ENCODE results near the gene TMPRSS11F.

TMPRSS11F gene

DNA sequence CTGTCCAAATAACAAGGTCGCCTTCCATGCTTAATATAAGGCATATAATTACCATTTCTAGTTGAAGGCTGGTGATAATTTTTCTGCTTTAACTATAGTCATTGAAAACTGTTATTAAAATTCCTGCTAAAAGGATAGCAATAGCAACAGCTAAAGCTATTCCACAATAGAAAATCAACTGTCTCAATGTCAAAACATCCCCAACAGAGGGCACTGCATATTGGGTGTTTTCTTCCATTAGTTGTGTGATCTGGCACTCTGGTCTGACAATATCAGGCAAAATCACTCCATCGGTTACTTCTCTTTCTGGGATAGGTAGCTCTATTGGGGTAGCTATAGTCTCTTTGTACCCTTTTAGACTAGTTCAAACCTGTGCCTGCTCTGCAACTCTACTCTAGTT is 53.5 kb downstream of the TMPRSS11F start:
- DNase-seq, result no peak

DNA sequence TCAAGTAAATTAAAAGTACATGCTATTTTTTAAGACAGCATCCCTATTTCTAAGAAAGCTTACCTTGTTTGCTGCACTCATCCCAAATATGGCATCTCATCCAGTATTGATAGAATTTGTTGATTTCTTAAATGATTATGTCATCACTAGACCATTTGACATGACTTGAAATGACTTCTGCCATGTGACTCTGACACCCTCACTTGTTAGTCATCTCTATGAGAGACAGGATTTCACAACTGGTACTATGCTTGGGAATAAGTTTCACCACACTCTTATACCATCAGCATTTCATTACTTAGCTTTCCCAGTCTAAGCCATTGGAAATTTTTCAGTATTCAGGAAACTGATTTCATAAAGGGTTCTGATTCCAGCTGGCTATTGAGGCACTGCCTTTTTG is 55.3 kb downstream of the TMPRSS11F start:
- peak; percentile 3 for DNase-seq

DNA sequence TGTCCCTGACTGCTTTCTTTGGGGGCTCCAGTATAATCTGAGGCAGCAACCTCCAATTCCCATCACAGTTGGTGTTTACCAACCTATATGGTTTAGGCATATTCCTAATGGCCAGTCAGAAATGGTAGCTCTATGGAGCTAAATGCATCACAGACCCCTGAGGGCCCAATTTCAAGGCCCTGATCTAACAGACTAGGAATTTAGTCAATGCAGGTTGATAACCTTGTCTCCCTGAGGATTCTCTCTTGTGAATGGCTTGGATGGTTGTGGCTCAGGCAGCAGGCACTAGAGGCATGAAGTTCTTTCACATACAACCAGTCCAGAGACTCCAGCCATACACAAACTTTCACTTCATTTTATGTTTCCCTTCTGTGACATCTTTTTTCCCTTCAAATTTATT is 59.4 kb downstream of the TMPRSS11F start:
- DNase-seq, result no peak

DNA sequence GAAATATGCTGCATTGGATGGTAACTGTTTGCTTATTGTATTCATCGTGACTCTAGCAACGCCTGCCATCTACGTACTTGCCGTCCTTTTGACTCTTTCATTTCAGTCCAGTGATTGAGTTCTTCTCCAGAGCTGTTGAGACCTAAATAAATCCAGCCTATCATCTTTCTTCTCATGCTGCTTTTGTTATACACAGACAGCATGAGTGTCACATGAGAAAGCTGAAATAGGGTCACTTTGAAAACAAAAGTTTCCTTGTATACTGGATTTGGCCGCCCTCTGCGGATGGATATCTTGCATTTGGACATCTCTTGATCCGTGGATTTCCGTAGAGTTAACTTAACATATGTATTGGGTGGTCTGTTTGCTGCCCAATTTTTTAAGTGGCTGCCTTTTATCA is 67.2 kb downstream of the TMPRSS11F start:
- no peak for DNase-seq

DNA sequence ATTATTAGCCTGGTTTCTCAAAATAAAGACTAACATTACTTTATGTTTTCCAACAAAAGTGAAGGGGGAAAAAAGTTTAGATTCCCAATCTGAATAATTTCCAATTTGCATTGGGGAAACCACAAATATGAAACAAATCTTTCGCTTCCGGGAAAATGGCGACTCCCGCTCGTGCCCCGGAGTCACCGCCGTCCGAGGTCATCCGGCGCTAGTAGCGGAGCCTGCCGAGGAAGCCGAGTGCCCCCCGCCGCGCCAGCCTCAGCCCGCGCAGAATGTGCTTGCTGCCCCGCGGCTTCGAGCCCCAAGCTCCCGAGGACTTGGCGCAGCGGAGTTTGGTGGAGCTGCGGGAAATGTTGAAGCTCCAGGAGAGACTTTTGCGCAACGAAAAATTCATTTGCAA is 91.4 kb downstream of the TMPRSS11F start:
- no peak for DNase-seq

DNA sequence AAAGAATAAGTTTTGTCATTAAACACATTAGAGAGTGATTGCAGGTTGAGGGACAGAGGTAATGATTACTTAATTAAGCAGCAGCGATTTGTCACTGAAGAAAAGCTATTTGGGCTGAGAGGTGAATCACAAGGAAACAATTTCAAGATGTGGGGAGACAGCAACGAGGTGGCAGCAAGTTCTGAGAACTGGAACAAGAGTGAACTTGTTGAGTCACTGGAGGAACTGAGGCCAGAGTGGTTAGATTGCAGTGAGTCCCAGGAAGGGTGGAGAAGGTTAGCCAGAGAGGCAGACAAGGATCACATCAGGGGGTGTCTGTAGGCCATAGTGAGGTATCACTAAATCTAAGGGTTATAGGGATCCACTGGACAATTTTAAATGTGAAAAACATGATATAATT is 108.5 kb downstream of the TMPRSS11F start:
- peak; percentile 0 for DNase-seq

DNA sequence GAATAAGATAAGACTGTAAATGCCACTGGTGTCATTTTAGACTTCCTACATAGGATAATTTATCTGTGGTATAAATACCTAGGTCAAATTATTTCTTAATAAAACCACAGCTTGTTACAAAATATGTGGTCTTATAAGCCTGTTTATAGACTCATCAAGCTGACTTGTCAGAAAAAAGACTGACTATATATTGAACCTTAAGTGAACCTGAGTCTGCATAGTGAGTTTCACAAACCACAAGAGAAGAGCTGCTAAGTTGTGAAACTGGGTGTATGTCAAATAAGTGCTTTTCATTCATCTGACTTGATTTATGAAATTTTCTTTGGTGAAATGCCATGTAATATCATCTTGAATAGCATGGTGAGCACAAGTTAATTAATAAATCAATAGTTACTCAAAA is 118.0 kb downstream of the TMPRSS11F start:
- DNase-seq, result no peak
